SK-N-SH (cell line): ENCODE data around the gene BTN1A1.

Source experiments
- CHD2 ChIP-seq: fragments of 150-350 bp; IDR thresholded peaks from 2 replicates; pipeline ENCODE4 v1.6.1; 2018; ENCODE audit warnings: low read length; ENCODE audit not compliant: partially characterized antibody
- ELF1 ChIP-seq: IDR thresholded peaks from 2 replicates; pipeline ENCODE4 v1.4.0; 2012
- NRF1 ChIP-seq: IDR thresholded peaks from 2 replicates; pipeline ENCODE4 v1.6.1; 2012; ENCODE audit warnings: low read depth, mild to moderate bottlenecking, low read length
- PBX3 ChIP-seq: IDR thresholded peaks from 2 replicates; pipeline ENCODE4; 2012
- POLR2AphosphoS5 ChIP-seq: IDR thresholded peaks from 2 replicates; pipeline ENCODE4 v1.6.1; 2012; ENCODE audit warnings: low read depth, low read length
- RXRA ChIP-seq: IDR thresholded peaks from 2 replicates; pipeline ENCODE4 v1.4.0; 2012; ENCODE audit warnings: low read depth, mild to moderate bottlenecking, borderline replicate concordance
- TAF1 ChIP-seq: IDR thresholded peaks from 2 replicates; pipeline ENCODE4 v1.6.1; 2012; ENCODE audit warnings: low read depth, mild to moderate bottlenecking, low read length, moderate library complexity, borderline replicate concordance
- TEAD4 ChIP-seq: IDR thresholded peaks from 2 replicates; pipeline ENCODE4 v1.4.0; 2012; ENCODE audit warnings: mild to moderate bottlenecking, borderline replicate concordance; ENCODE audit not compliant: insufficient read depth
- YY1 ChIP-seq: IDR thresholded peaks from 2 replicates; pipeline ENCODE4 v1.4.0; 2012; ENCODE audit warnings: low read depth, mild to moderate bottlenecking
- TF ChIP-seq, protein P1 (sequence below): fragments of 200-600 bp; sonication (generic); IDR thresholded peaks from 2 replicates; pipeline ENCODE4 v1.6.1; 2017; ENCODE audit warnings: antibody characterized with exemption, mild to moderate bottlenecking, moderate library complexity
- TF ChIP-seq, protein P2 (sequence below): fragments of 150-350 bp; IDR thresholded peaks from 2 replicates; pipeline ENCODE4 v1.6.1; 2017; ENCODE audit warnings: antibody characterized with exemption, low read length, low read depth, borderline replicate concordance

DNA sequence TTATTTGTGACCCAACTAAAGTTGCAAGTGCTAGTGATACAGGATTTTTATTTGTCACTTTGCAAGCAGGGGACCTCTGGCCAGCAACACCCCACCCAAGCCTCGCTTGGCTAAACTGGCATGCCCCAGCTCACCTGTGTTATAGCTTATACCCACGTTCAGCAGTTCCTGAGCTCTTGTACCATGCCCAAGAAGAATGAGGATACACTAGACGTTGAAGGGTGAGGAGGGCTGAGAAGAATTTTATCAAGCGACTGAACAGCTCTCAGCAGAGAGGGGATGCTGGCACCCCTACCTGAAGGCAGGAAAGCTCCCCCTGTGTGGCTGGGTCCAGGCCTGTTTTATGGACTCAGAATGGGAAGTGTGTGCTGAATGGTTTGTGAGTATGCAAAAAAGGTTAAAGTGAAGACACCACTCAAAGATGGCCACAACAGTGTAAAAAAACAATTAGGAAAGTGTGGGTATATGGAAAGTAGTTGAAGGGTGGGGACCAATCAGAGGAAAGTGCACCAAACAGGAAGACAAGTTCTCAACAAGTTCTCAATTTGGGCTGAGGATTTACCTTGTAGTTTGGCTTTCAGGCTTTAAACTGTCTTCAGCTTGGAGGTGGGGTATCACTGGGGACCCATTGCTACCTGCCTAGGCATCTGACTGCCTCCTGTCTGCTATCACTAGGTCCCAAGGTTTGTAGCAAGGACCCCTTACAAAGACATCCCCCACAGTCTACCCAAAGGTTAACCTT lies 27.4 kb upstream of the BTN1A1 start:
- TF ChIP-seq RXRA: no peak
- TF ChIP-seq, protein P1, sequence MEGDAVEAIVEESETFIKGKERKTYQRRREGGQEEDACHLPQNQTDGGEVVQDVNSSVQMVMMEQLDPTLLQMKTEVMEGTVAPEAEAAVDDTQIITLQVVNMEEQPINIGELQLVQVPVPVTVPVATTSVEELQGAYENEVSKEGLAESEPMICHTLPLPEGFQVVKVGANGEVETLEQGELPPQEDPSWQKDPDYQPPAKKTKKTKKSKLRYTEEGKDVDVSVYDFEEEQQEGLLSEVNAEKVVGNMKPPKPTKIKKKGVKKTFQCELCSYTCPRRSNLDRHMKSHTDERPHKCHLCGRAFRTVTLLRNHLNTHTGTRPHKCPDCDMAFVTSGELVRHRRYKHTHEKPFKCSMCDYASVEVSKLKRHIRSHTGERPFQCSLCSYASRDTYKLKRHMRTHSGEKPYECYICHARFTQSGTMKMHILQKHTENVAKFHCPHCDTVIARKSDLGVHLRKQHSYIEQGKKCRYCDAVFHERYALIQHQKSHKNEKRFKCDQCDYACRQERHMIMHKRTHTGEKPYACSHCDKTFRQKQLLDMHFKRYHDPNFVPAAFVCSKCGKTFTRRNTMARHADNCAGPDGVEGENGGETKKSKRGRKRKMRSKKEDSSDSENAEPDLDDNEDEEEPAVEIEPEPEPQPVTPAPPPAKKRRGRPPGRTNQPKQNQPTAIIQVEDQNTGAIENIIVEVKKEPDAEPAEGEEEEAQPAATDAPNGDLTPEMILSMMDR: no peak
- no peak for TF ChIP-seq YY1
- no peak for TF ChIP-seq TAF1
- no peak for TF ChIP-seq ELF1
- no peak for TF ChIP-seq PBX3
- TF ChIP-seq CHD2: no peak
- no peak for TF ChIP-seq TEAD4
- TF ChIP-seq, protein P2, sequence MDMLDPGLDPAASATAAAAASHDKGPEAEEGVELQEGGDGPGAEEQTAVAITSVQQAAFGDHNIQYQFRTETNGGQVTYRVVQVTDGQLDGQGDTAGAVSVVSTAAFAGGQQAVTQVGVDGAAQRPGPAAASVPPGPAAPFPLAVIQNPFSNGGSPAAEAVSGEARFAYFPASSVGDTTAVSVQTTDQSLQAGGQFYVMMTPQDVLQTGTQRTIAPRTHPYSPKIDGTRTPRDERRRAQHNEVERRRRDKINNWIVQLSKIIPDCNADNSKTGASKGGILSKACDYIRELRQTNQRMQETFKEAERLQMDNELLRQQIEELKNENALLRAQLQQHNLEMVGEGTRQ: no peak
- TF ChIP-seq NRF1: no peak
- TF ChIP-seq POLR2AphosphoS5: no peak
